Endothelial cell of umbilical vein (primary cell): Measurements from ENCODE around the gene REPS2. TPM values are rescaled to one million over a fixed set of nuclear protein-coding genes. Genes with fewer than 3 reads are reported as not detected.

Experiments
- BruUV-seq: library from RNA; stranded (reverse); fragments of 400-500 nt; replicated peaks from 2 replicates; lab custom pipeline; 2021; lab: Mats Ljungman, UMichigan
- CTCF ChIA-PET: fragments of 300-600, 350-600 bp; sonication (Branson Sonifier 250); formaldehyde crosslinking; loops from one replicate; lab custom pipeline; 2021; ENCODE audit warnings: antibody characterized with exemption, inconsistent platforms; lab: Charles Lee
- POLR2A ChIA-PET: fragments of 300-600, 350-600 bp; sonication (Branson Sonifier 250); formaldehyde crosslinking; loops from one replicate; lab custom pipeline; 2021; ENCODE audit warnings: antibody characterized with exemption, inconsistent platforms; lab: Charles Lee
- DNase-seq: peaks from one replicate; pipeline ENCODE4 v3.0.0-alpha.2; 2011; ENCODE audit warnings: low read depth, low spot score
- FAIRE-seq: peaks from 2 replicates; lab custom pipeline; 2011; peaks lifted over from hg19 to GRCh38; lab: Jason Lieb, UNC
- H2AFZ ChIP-seq: 2 replicates; pipeline ENCODE4 v1.6.0; 2012; ENCODE audit warnings: low read depth, low read length, control low read depth, inconsistent platforms
- H3K27ac ChIP-seq: 2 replicates; pipeline ENCODE4 v1.5.1; 2011; ENCODE audit warnings: low read depth, mild to moderate bottlenecking, control low read depth, low read length, moderate library complexity; ENCODE audit not compliant: insufficient read depth
- H3K27me3 ChIP-seq, 2 experiments: 2 replicates each; pipeline versions ENCODE4 v1.6.0 to v1.6.1; 2011; ENCODE audit warnings: low read length in 2 of 2, mixed read lengths in 1 of 2; ENCODE audit not compliant: control insufficient read depth in 2 of 2, insufficient read depth in 2 of 2
- H3K36me3 ChIP-seq, 2 experiments: 2 replicates in 1 of 2; 3 replicates in 1 of 2; pipeline ENCODE4 v1.5.1; 2011; ENCODE audit warnings: low read length in 2 of 2, mild to moderate bottlenecking in 1 of 2, moderate library complexity in 1 of 2; ENCODE audit not compliant: control insufficient read depth in 2 of 2, insufficient read depth in 2 of 2; ENCODE audit errors: extremely low read depth in 1 of 2
- H3K4me1 ChIP-seq: 3 replicates; pipeline ENCODE4 v1.5.1; 2011; ENCODE audit warnings: mild to moderate bottlenecking, low read length; ENCODE audit not compliant: control insufficient read depth, insufficient read depth; ENCODE audit errors: extremely low read depth
- H3K4me2 ChIP-seq: 2 replicates; pipeline ENCODE4 v1.6.1; 2011; ENCODE audit warnings: low read length, control low read depth, mixed read lengths; ENCODE audit not compliant: insufficient read depth
- H3K4me3 ChIP-seq, 3 experiments: fragments of 200-600 bp in 1 of 3; sonication (generic), shearing (Covaris generic) in 1 of 3; replicated peaks in 1 of 3; 2 replicates each; pipeline ENCODE4 v1.5.1; 2011 to 2016; ENCODE audit warnings: control low read depth in 3 of 3, low read length in 3 of 3, mild to moderate bottlenecking in 2 of 3, inconsistent platforms in 1 of 3, low read depth in 1 of 3, moderate library complexity in 1 of 3; ENCODE audit not compliant: insufficient read depth in 1 of 3
- H3K79me2 ChIP-seq: 2 replicates; pipeline ENCODE4 v1.6.0; 2012; ENCODE audit warnings: low read length, inconsistent platforms; ENCODE audit not compliant: control insufficient read depth, insufficient read depth
- H3K9ac ChIP-seq: replicated peaks from 2 replicates; pipeline ENCODE3; 2011; ENCODE audit warnings: low read length, control low read depth; ENCODE audit not compliant: insufficient read depth; ENCODE audit errors: extremely low read depth
- H3K9me1 ChIP-seq: replicated peaks from 3 replicates; pipeline ENCODE4 v1.6.0; 2011; ENCODE audit warnings: mild to moderate bottlenecking, low read length; ENCODE audit not compliant: control insufficient read depth, insufficient read depth; ENCODE audit errors: extremely low read depth
- H3K9me3 ChIP-seq: replicated peaks from 2 replicates; pipeline ENCODE4 v1.5.1; 2012; ENCODE audit warnings: low read length, inconsistent platforms; ENCODE audit not compliant: control insufficient read depth, insufficient read depth
- H4K20me1 ChIP-seq: replicated peaks from 2 replicates; pipeline ENCODE3; 2011; ENCODE audit warnings: mild to moderate bottlenecking, low read length; ENCODE audit not compliant: control insufficient read depth, insufficient read depth; ENCODE audit errors: extremely low read depth
- CTCF ChIP-seq, 2 donors: IDR thresholded peaks; 1 replicate in 1 of 2; 2 replicates in 1 of 2; pipeline ENCODE4 v1.5.1; 2011; ENCODE audit warnings: low read length in 2 of 2, mild to moderate bottlenecking in 2 of 2, moderate library complexity in 2 of 2, control low read depth in 1 of 2, inconsistent platforms in 1 of 2, low read depth in 1 of 2; ENCODE audit not compliant: insufficient read depth in 1 of 2; ENCODE audit errors: extremely low read depth in 1 of 2
- GATA2 ChIP-seq: IDR thresholded peaks from 2 replicates; pipeline ENCODE4 v1.7.0; 2011; ENCODE audit warnings: low read depth, mild to moderate bottlenecking, moderate library complexity, mixed read lengths, low read length; ENCODE audit not compliant: insufficient read length, insufficient read depth
- JUN ChIP-seq: IDR thresholded peaks from 2 replicates; pipeline ENCODE4 v1.6.1; 2011; ENCODE audit warnings: borderline replicate concordance, low read depth; ENCODE audit not compliant: insufficient read length, insufficient read depth
- MAX ChIP-seq: IDR thresholded peaks from 2 replicates; pipeline ENCODE4 v1.6.1; 2011; ENCODE audit not compliant: insufficient read depth, insufficient read length
- dilution Hi-C: fragments of 300-500 bp; cut with MboI; formaldehyde crosslinking; loops from one replicate; pipeline ENCODE4 v1.15.0; 2019; ENCODE audit warnings: low sequenced_read_pairs; ENCODE audit not compliant: extremely low pct_ligation_motif_present
- intact Hi-C: fragments of 100-400 bp; cut with micrococcal nuclease; formaldehyde crosslinking; loops from one replicate; pipeline ENCODE4 v1.10.0; 2022
- polyA plus RNA-seq, 4 experiments: library from polyadenylated mRNA; depleted of rRNA in 3 of 4; stranded (reverse) in 3 of 4; unstranded in 1 of 4; fragments of >200 nt; gene quantifications; 2 replicates each; pipeline versions ENCODE4 v1.2.1 to v1.2.3, GENCODE V29; 2011 to 2012; ENCODE audit warnings: missing spikeins in 1 of 4
- total RNA-seq: library from RNA; stranded (reverse); gene quantifications from 2 replicates; pipeline ENCODE4 v1.2.3, GENCODE V29; 2021

REPS2 gene
- total and polyA plus RNA-seq, 2 donors (not counting 3 experiments of a cell fraction or from before 2014, with no cell fraction given): 0.91 to 2.6 TPM

GRCh38 chrX:17042037-17042436, 95.6 kb downstream of the REPS2 start:
- TF ChIP-seq GATA2: no peak
- Histone ChIP-seq H3K4me2 (no peak overlapping the region), H3K9ac (no peak overlapping the region), H3K4me3 (no peak overlapping the region), H3K79me2 (no peaks in the 10 kb centered on the region), H2AFZ (no peak overlapping the region), H3K9me1 (no peaks in the 10 kb centered on the region), H3K4me1 (peaks cover under 1% of the 10 kb centered on the region), H3K36me3 (no peaks in the 10 kb centered on the region), H4K20me1 (no peaks in the 10 kb centered on the region), H3K9me3 (no peaks in the 10 kb centered on the region), H3K27ac (no peak overlapping the region), H3K27me3 (no peaks in the 10 kb centered on the region)
- intact Hi-C loops (no loop called here), dilution Hi-C loops (no loop called here)
- BruUV-seq: no TSS peak
- no peak for FAIRE-seq
- CTCF ChIA-PET: interaction anchor here (0.6 to 1.2 kb wide), 3 partner anchors 33 to 159 kb away, joined by 3 to 4 read pairs (median 3); no protein-coding TSS in a partner anchor
- no peak for DNase-seq
- POLR2A ChIA-PET: no interaction called here

GRCh38 chrX:17046478-17047097, 100.1 kb downstream of the REPS2 start:
- dilution Hi-C loops (no loop called here), intact Hi-C loops (loop anchor here (1.0 to 2.0 kb wide), 4 partner anchors 99 to 220 kb away; no protein-coding TSS in a partner anchor)
- TF ChIP-seq CTCF (IDR thresholded peaks at IDR 0.05; ENCODE audit: extremely low read depth in 1 of 2, insufficient read depth in 1 of 2, low read depth in 1 of 2, low read length in 2 of 2) (peak; percentile 50 to 65), JUN (no peak), MAX (no peak)
- peak; percentile 97 for FAIRE-seq
- no peaks in the 10 kb centered on the region for H3K79me2 ChIP-seq
- POLR2A ChIA-PET: no interaction called here
- no TSS peak for BruUV-seq
- H3K36me3 ChIP-seq: no peaks in the 10 kb centered on the region
- CTCF ChIA-PET: interaction anchor here (0.6 to 6.6 kb wide), 52 partner anchors 9 to 350 kb away, joined by 3 to 280 read pairs (median 5); partner anchors contain the start of gene REPS2
- H3K4me2 ChIP-seq: no peak overlapping the region
- H3K9me3 ChIP-seq: no peaks in the 10 kb centered on the region
- peak; percentile 62 for DNase-seq
- no peak overlapping the region for H3K4me3 ChIP-seq
- no peak overlapping the region for H3K27ac ChIP-seq
- H3K27me3 ChIP-seq: no peaks in the 10 kb centered on the region
- H3K4me1 ChIP-seq: no peaks in the 10 kb centered on the region
- no peaks in the 10 kb centered on the region for H3K9me1 ChIP-seq
- no peak overlapping the region for H2AFZ ChIP-seq
- H4K20me1 ChIP-seq: no peaks in the 10 kb centered on the region
- H3K9ac ChIP-seq: no peak overlapping the region
